Left hindlimb (tissue), 1 donor: Measurements from ENCODE around the gene SLCO3A1.

Experiments used
- DNase-seq: peaks from one replicate; pipeline ENCODE4 v3.0.0-alpha.2; 2018

SLCO3A1 gene

GRCh38 chr15:92011611-92012367, 158.3 kb downstream of the SLCO3A1 start:
- DNase-seq: no peak

DNA sequence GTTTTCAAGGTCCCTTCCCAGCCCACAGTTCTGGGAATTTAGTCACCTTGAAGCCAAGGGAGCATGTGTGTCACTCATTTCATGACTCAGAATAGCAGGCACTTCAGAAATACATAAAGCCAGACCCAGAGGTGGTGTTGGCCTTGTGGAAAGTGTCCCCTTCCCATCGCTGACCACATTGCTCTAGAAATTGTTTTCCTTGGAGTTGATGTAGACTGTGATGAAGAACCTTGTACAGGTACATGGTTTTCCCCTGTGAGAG, 158.8 kb downstream of the SLCO3A1 start:
- DNase-seq: no peak

DNA sequence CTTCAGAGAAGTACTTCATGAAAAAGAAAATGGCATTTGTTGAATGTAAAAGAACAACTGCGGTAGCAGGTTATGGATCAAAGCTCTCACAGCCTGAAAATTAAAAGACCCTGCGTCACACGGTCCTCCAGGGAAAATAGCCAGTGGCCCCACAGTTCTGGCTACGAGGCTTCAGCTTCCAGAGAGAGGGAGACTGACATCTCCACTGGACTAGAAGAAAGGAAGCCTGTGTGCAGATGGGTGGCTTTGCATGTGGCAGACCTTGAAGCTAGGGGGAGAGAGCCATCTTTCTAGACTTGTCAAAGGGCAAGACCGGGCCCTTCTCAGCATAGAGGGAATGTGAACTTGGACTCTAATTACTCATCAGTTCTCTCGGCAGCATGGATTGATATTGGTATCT, 159.4 kb downstream of the SLCO3A1 start:
- DNase-seq: no peak

GRCh38 chr15:92014281-92015030, 160.9 kb downstream of the SLCO3A1 start:
- no peak for DNase-seq

DNA sequence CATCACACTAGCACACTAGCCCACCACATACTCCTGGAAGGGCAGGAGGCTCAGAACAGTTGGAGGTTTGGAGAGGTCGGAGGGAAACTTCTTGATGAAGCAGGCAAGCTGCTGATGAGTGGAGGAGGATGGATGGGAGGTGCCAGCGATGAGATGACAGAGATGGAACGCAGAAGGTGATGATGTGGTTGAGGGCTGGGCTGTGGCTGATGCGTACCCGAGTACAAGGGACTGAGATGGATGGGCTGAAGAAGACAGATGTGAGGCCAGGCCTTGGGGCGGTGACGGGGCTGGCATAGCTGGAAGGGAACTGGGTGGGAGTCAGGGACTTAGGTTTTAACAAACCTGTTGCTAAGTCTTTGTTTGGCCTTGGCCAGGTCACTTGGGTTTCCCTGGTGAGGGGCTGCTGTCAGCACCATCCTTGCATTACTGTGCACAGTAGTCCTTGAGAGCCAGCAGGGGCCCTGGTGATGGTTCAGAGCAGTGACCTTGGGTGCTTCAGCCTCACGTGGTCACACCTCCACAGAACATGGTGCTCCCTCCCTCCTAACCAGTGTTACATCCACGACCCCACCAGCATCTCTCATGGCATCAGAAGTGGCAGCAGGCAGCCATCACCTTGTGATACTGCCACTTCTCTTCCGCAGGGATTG, 164.5 kb downstream of the SLCO3A1 start:
- DNase-seq: no peak

GRCh38 chr15:92018535-92019239, 165.2 kb downstream of the SLCO3A1 start:
- no peak for DNase-seq

DNA sequence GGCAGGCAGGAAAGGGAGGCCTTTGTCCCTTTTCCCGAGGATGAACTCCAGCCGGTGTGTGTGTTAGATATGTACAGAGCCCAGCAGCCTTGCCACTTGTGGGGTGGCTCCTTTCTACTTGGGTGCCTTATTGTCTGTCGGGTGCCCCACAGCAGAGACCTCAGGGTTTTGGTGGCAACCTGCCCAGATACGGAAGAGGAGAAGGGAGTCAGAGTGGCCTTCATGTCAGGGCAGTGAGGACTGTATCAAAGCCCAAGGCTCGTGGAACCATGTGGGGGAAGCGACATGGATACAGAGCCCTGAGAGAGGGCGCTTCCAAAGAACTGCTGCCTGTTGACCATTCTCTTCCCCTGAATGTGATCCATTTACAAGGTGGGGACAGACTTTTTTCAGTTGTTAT, 166.2 kb downstream of the SLCO3A1 start:
- DNase-seq: no peak

- DNase-seq: no peak
Measured at GRCh38 chr15:92020207-92020606, 166.7 kb downstream of the SLCO3A1 start.

DNA sequence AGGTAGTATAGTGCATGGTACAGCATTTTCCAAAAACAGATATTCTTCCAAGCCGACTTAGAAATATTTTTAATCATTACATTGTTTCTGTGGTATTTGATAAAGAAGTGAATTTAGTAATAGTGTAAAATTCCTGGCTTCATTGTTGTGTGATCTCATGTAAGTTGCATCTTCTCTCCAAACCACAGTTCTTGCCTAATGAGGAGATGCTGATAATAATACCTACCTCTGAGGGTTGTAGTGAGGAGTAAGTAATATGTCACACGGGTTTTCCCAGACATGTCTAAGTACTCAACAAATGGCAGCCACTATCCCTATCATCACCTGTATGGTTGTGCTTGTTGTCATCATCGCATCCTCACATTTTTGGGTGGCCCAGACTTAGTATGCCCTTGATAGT, 167.3 kb downstream of the SLCO3A1 start:
- DNase-seq: no peak

- no peak for DNase-seq
Measured at GRCh38 chr15:92021792-92022191, 168.3 kb downstream of the SLCO3A1 start.

DNA sequence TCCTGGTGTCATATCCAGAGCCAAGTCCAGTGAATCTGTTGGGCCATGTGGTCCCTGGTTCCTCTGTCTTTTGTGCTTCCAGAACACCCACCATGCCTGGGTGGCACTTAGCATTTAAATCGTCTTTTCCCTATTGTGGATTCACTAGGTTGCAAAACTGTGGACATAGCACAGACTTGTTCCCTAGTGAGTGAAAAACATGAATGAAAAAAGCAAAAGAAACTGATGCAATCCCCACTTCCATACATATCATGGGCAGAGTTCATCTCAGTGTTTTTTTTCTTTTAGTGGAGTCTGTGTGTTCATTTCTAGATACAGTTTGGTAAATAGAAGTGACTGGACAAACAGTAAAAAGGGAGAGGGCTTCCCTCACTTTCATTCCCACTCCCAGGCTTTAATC, 170.5 kb downstream of the SLCO3A1 start:
- DNase-seq: no peak

DNA sequence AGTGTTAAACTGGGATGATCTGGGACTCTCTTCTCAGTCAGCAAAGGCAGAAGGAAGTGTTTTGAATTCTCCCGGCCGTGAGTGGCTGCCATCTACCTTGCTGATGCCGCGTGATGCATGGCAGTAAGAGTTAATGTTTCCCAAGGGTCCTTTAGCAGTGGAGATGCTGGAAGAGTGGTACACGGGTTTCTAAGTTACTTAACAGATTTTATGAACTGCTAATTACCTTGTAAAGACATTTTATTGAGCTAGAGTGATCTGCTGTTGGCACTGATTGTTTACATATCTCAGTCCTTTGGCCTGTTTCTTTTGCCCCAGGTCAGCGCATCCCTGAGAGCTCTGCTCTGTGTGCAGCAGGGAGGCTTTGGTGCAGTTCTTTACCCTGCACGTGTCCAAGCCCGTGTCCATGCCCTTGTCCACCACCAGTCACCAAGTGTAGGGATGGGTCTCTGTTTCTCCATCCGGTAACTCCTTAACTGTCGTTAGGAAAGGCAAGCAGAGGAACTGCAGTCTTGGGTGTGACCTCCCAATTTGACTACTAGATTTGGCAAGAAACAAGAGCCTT, 172.3 kb downstream of the SLCO3A1 start:
- no peak for DNase-seq

DNA sequence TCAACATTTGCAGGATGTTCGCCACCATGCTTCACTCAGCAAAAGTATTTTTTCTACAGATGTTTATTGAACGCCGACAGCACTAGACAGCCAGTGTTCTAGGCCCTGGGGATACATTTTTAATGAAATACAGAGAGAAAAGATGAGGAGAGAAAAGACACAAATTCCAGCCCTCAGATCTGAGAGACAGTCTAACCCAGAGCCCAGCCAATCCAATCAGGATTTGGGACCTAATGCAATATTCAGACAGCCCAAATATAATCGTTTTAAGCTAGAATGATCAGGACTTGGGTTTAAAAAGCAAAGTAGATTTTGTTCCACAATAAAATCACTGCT, 174.8 kb downstream of the SLCO3A1 start:
- no peak for DNase-seq

DNA sequence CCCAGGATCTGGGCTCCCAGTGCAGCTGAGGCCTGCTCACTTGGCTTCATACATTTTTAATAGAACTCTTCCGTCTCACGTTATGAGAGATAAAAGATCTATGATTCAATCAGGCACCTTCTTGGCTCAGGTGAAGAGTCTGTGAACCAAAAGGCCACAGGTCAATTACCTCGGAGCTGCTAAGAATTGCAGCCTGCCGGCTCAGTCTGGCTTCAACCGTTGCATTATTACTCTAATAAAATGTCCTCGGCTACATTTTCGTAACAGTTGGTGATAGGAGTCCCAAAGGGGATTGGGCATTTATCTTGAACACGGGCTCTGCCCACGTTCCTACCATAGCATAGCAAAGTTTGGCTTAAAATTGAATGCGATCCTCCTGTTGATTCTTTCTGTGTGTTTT, 176.3 kb downstream of the SLCO3A1 start:
- no peak for DNase-seq

GRCh38 chr15:92033314-92033713, 179.8 kb downstream of the SLCO3A1 start:
- DNase-seq: no peak

DNA sequence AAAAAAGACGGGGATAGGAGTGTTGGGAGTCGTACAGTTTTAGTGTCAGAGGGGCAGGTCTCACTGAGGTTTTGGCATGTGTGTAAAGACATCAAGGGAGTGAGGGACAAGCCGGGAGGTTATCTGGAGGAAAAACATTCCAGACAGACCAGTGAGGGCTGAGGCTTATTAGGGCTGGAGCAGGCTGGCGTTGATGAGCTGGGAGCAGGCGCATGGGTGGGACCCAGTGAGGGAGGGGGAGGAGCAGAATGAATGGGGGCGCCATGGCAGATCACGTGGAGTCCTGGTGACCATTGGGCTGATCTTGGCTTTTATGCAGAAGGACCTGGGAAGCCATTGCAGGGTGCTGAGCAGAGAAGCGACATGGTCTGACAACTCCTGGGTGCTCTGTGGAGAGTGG, 180.2 kb downstream of the SLCO3A1 start:
- no peak for DNase-seq

GRCh38 chr15:92034227-92034626, 180.7 kb downstream of the SLCO3A1 start:
- DNase-seq: no peak

- DNase-seq: no peak
Measured at GRCh38 chr15:92035551-92035950, 182.0 kb downstream of the SLCO3A1 start.

- no peak for DNase-seq
Measured at GRCh38 chr15:92035961-92036360, 182.5 kb downstream of the SLCO3A1 start.

- DNase-seq: no peak
Measured at GRCh38 chr15:92037491-92037890, 184.0 kb downstream of the SLCO3A1 start.

- no peak for DNase-seq
Measured at GRCh38 chr15:92040350-92040749, 186.8 kb downstream of the SLCO3A1 start.

GRCh38 chr15:92041371-92041770, 187.9 kb downstream of the SLCO3A1 start:
- DNase-seq: no peak

DNA sequence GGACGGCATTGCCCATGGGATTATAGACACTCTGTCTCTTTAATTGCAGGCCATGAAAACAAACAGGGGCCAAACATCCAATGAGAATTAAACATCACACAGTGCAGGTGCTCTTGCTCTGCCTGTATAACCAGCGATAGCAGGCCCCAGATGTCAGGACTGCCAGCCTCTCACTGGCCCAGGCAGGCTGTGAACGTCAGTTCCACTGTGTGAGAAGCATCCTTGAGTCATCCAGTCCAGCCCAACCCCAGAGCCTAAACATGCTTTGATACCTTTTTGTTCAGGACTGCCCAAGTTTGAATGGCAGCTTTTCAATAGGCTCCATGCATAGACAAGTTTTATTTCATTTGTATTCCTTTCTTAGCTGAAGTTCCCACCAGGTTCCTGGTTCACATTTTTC, 189.8 kb downstream of the SLCO3A1 start:
- DNase-seq: no peak
